Neuronal stem cell (in vitro differentiated cells): Measurements from ENCODE around the gene SAP25.

Source experiments
- DNase-seq: peaks from one replicate; pipeline ENCODE4 v3.0.0-alpha.2; 2013; ENCODE audit warnings: low spot score
- H2AFZ ChIP-seq: one replicate; pipeline ENCODE4 v1.6.1; 2013; ENCODE audit warnings: mild to moderate bottlenecking, low read length, inconsistent platforms
- H2AK5ac ChIP-seq: 2 replicates; pipeline ENCODE4 v1.6.1; 2013; ENCODE audit warnings: low read depth, mild to moderate bottlenecking, inconsistent platforms, low read length, moderate library complexity, mixed read lengths
- H2BK120ac ChIP-seq: 2 replicates; pipeline ENCODE4 v1.6.1; 2013; ENCODE audit warnings: low read depth, mild to moderate bottlenecking, inconsistent platforms, low read length, moderate library complexity, mixed read lengths
- H2BK12ac ChIP-seq: one replicate; pipeline ENCODE4 v1.6.1; 2013; ENCODE audit warnings: low read length, inconsistent platforms
- H2BK15ac ChIP-seq: 2 replicates; pipeline ENCODE4 v1.6.1; 2013; ENCODE audit warnings: mild to moderate bottlenecking, low read length, inconsistent platforms, mixed read lengths
- H2BK5ac ChIP-seq: one replicate; pipeline ENCODE4 v1.6.1; 2013; ENCODE audit warnings: inconsistent platforms, mild to moderate bottlenecking, low read length, moderate library complexity
- H3K14ac ChIP-seq: one replicate; pipeline ENCODE4 v1.6.1; 2013; ENCODE audit warnings: low read length, inconsistent platforms
- H3K18ac ChIP-seq: 2 replicates; pipeline ENCODE4 v1.6.1; 2013; ENCODE audit warnings: low read length, inconsistent platforms
- H3K23ac ChIP-seq: 2 replicates; pipeline ENCODE4 v1.6.1; 2013; ENCODE audit warnings: low read depth, mild to moderate bottlenecking, mixed read lengths, low read length, inconsistent platforms; ENCODE audit not compliant: poor library complexity
- H3K27ac ChIP-seq: replicated peaks from 3 replicates; pipeline ENCODE4 v1.5.1; 2013; ENCODE audit warnings: low read length, inconsistent platforms
- H3K27me3 ChIP-seq, 3 experiments: 2 replicates each; pipeline ENCODE4 v1.6.1; 2013; ENCODE audit warnings: low read length in 3 of 3, mild to moderate bottlenecking in 2 of 3, inconsistent platforms in 1 of 3, low read depth in 1 of 3, mixed read lengths in 1 of 3, moderate library complexity in 1 of 3; ENCODE audit not compliant: control insufficient read depth in 3 of 3, insufficient read depth in 3 of 3
- H3K36me3 ChIP-seq, 2 donors: replicated peaks in 1 of 2; 2 replicates each; pipeline ENCODE4 v1.6.1; 2013; ENCODE audit warnings: low read length in 2 of 2; ENCODE audit not compliant: control insufficient read depth in 2 of 2, insufficient read depth in 2 of 2
- H3K4ac ChIP-seq: 2 replicates; pipeline ENCODE4 v1.6.1; 2013; ENCODE audit warnings: inconsistent platforms, mild to moderate bottlenecking, low read length, moderate library complexity
- H3K4me1 ChIP-seq, 2 donors: 1 replicate in 1 of 2; 2 replicates in 1 of 2; pipeline ENCODE4 v1.6.1; 2013; ENCODE audit warnings: low read length in 2 of 2, low read depth in 1 of 2; ENCODE audit not compliant: control insufficient read depth in 2 of 2, insufficient read depth in 1 of 2
- H3K4me2 ChIP-seq: one replicate; pipeline ENCODE4 v1.6.1; 2013; ENCODE audit warnings: mild to moderate bottlenecking, low read length, inconsistent platforms; ENCODE audit not compliant: insufficient read depth, poor library complexity, severe bottlenecking
- H3K4me3 ChIP-seq, 2 donors: 2 replicates each; pipeline ENCODE4 v1.5.1; 2013; ENCODE audit warnings: low read length in 2 of 2, mild to moderate bottlenecking in 2 of 2, inconsistent platforms in 1 of 2, moderate library complexity in 1 of 2
- H3K79me1 ChIP-seq: one replicate; pipeline ENCODE4 v1.6.1; 2013; ENCODE audit warnings: low read depth, mild to moderate bottlenecking, inconsistent platforms, low read length, moderate library complexity
- H3K9ac ChIP-seq: one replicate; pipeline ENCODE4 v1.6.1; 2013; ENCODE audit warnings: mild to moderate bottlenecking, low read depth, low read length, inconsistent platforms; ENCODE audit not compliant: poor library complexity
- H3K9me3 ChIP-seq, 2 donors: replicated peaks in 1 of 2; 2 replicates each; pipeline versions ENCODE3 to v1.6.1; 2013; ENCODE audit warnings: low read length in 2 of 2, mild to moderate bottlenecking in 2 of 2, inconsistent platforms in 1 of 2, low read depth in 1 of 2, mixed read lengths in 1 of 2, moderate library complexity in 1 of 2; ENCODE audit not compliant: control insufficient read depth in 2 of 2, insufficient read depth in 1 of 2
- H4K8ac ChIP-seq: one replicate; pipeline ENCODE4 v1.6.1; 2013; ENCODE audit warnings: low read depth, mild to moderate bottlenecking, inconsistent platforms, low read length, moderate library complexity
- H4K91ac ChIP-seq: one replicate; pipeline ENCODE4 v1.6.1; 2013; ENCODE audit warnings: low read length, low read depth, mild to moderate bottlenecking, inconsistent platforms; ENCODE audit not compliant: poor library complexity
- WGBS, 2 donors: extraction: QIAGEN DNeasy Blood & Tissue Kit; methylation state at CpG; one replicate each; pipeline ENCODE4 v1.1.7; 2013; ENCODE audit warnings: missing lambda C conversion rate in 2 of 2, mixed read lengths in 1 of 2; ENCODE audit not compliant: insufficient read length in 2 of 2, insufficient replicate concordance in 1 of 2; ENCODE audit errors: extremely low coverage in 2 of 2; 5-methylcytosine and 5-hydroxymethylcytosine counted together

SAP25 gene

DNA sequence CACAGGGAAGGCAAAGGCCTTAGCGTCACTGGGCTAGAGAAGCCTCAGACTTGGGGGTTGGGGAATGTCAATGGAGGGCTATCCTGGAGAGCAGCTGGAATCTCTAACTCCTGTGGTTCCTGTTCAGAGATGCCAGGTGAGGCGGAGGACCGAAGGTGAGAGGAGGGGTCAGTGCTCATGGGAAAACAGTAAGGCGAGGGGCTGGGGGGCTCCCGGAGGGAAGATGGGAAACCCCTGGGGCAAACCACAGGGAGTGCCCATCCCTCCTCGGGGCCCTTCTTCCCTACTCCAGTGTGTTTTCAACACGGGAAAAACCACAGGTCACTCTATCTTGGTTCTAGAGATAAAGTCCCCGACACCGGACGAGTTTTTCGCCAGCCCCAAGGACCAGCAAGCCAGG lies 8.9 kb upstream of the SAP25 start:
- Histone ChIP-seq H3K27me3 (no peaks in the 10 kb centered on the region), H3K36me3 (peaks cover 33 to 58% of the 10 kb centered on the region in 2 donors), H2AK5ac (no peak overlapping the region), H3K18ac (no peak overlapping the region), H2BK5ac (no peak overlapping the region), H3K23ac (no peak overlapping the region), H3K14ac (no peak overlapping the region), H2BK120ac (no peak overlapping the region), H3K4me1 (peaks cover 15 to 19% of the 10 kb centered on the region in 2 donors), H3K79me1 (peaks cover 3% of the 10 kb centered on the region), H4K91ac (no peak overlapping the region), H2BK12ac (no peak overlapping the region), H3K27ac (no peak overlapping the region), H3K4me3 (no peak overlapping the region), H3K4me2 (no peak overlapping the region), H2BK15ac (no peak overlapping the region), H3K9ac (no peak overlapping the region), H3K4ac (no peak overlapping the region), H4K8ac (no peak overlapping the region), H2AFZ (no peak overlapping the region), H3K9me3 (peaks cover 0 to 5% of the 10 kb centered on the region in 2 donors)
- no CpG with 5 or more reads among the region's 11 CpGs for WGBS, 2 donors
- no peak for DNase-seq

DNA sequence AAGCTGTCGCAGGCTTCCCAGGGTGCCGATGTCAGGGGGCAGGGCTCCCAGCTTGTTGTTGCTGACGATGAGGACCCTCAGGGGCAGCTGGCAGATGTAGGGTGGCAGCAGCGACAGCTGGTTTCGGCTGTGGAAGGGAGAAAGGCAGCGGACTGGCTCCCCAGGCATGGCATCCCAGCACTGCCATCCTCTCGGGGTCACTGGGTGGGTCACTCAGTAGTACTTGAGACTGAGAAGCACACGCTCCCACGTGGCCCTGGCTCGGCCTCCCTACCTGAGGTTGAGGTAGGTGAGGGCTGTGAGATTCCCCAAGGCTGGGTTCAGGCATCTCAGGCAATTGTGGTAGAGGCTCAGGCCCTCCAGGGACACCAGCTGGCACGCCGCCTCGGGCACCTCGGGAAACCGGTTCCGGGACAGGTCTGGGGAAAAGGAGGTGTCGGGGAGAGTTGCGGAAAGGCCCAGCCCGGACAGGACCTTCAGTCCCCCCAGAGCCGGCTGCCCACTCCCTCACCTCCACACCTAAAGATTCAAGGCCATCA lies 8.4 kb upstream of the SAP25 start:
- Histone ChIP-seq H3K4me3 (no peak overlapping the region), H4K91ac (no peak overlapping the region), H4K8ac (no peak overlapping the region), H3K9me3 (peaks cover 0 to 5% of the 10 kb centered on the region in 2 donors), H3K9ac (peak overlapping the region; percentile 30), H3K79me1 (peaks cover 3% of the 10 kb centered on the region), H3K27ac (no peak overlapping the region), H3K18ac (no peak overlapping the region), H3K27me3 (no peaks in the 10 kb centered on the region), H3K36me3 (peaks cover 33 to 60% of the 10 kb centered on the region in 2 donors), H2BK15ac (no peak overlapping the region), H2BK120ac (no peak overlapping the region), H3K4ac (no peak overlapping the region), H2AFZ (no peak overlapping the region), H2AK5ac (peak overlapping the region; percentile 32), H2BK12ac (no peak overlapping the region), H2BK5ac (no peak overlapping the region), H3K4me2 (no peak overlapping the region), H3K4me1 (peaks cover 15 to 19% of the 10 kb centered on the region in 2 donors), H3K14ac (no peak overlapping the region), H3K23ac (no peak overlapping the region)
- WGBS, 2 donors, result no CpG with 5 or more reads among the region's 20 CpGs
- no peak for DNase-seq

GRCh38 chr7:100580466-100581283 lies 7.0 kb upstream of the SAP25 start:
- Histone ChIP-seq H3K27ac (no peak overlapping the region), H3K36me3 (peaks cover 41 to 74% of the 10 kb centered on the region in 2 donors), H3K14ac (peak overlapping the region; percentile 25), H4K91ac (peak overlapping the region; percentile 5), H3K9ac (no peak overlapping the region), H2AK5ac (no peak overlapping the region), H2BK15ac (no peak overlapping the region), H2BK5ac (no peak overlapping the region), H3K9me3 (peaks cover 0 to 5% of the 10 kb centered on the region in 2 donors), H3K23ac (peak overlapping the region; percentile 37), H2BK12ac (no peak overlapping the region), H3K4me1 (peaks cover 15 to 19% of the 10 kb centered on the region in 2 donors), H3K4ac (no peak overlapping the region), H3K79me1 (peaks cover 3% of the 10 kb centered on the region), H3K27me3 (no peaks in the 10 kb centered on the region), H3K4me3 (peak overlapping the region in 1 of 2 donors; percentile 20), H2BK120ac (no peak overlapping the region), H3K4me2 (no peak overlapping the region), H4K8ac (no peak overlapping the region), H2AFZ (no peak overlapping the region), H3K18ac (no peak overlapping the region)
- no peak for DNase-seq
- 100% methylated on average over 3 of the region's 11 CpGs; no CpG with 5 or more reads in 1 of the 2 donors for WGBS, 2 donors
